ENCODE data around the gene FAM3A. TPM values are rescaled to one million over a fixed set of nuclear protein-coding genes. Genes with fewer than 3 reads are reported as not detected.

Gene FAM3A
- total and polyA plus RNA-seq, 2 of the 4 experiments (the other 2 are of a cell fraction), result 14.0 to 47.2 TPM

GRCh38 chrX:154487518-154488290, 28.3 kb downstream of the FAM3A start (continued):
- TF ChIP-seq ELK1 (IDR thresholded peaks at IDR 0.05; ENCODE audit: borderline replicate concordance, low read depth, low read length), result no peak
